ENCODE results near the gene UBE2E1. TPM values are rescaled to one million over a fixed set of nuclear protein-coding genes. Genes with fewer than 3 reads are reported as not detected.
A peak's percentile ranks its signal among the peaks of the same experiment; 100 is the strongest.

The UBE2E1 gene
- total and polyA plus RNA-seq, 2 donors (not counting 1 experiment from before 2014, with no cell fraction given), result 129 to 174 TPM

DNA sequence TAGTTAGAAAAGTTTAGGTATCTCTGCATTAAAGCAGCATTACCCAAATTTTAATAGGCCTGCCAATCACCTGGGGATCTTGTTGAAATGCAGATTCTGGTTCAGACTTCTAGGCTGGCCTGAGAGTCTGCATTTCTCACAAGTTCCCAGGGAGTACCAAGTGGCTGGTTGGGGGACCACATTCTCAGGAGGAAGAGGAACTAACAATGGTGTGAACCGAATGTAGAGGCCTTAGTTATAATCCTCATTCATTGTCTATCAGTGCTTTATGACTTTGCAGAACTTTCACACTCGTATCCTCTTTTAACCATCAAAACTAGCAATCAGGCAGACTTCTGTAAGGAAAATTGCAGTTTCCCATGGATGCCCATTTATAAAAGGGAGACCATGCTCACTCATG, 38.2 kb upstream of the UBE2E1 start:
- H3K27me3 ChIP-seq (ENCODE audit: control insufficient read depth, insufficient read depth, low read length), result no peaks in the 10 kb centered on the region
- no peak overlapping the region for H3K4me3 ChIP-seq (replicated peaks in 1 of 4; ENCODE audit: control extremely low read depth in 1 of 4, insufficient read depth in 1 of 4, low read depth in 3 of 4, low read length in 4 of 4)
- peaks cover under 1% of the 10 kb centered on the region for H3K4me1 ChIP-seq (ENCODE audit: control insufficient read depth, extremely low read depth, insufficient read depth, low read length)
- no peak for TF ChIP-seq EZH2 (IDR thresholded peaks at IDR 0.05; ENCODE audit: low read length, missing control alignments)
- no peak for TF ChIP-seq CTCF (conservative IDR thresholded peaks at IDR 0.05 in 1 of 2, IDR thresholded peaks at IDR 0.05 in 1 of 2; ENCODE audit: low read depth in 1 of 2, low read length in 2 of 2)
- no peak for DNase-seq (ENCODE audit: low read depth in 2 of 2)
- no peak overlapping the region for H3K27ac ChIP-seq (ENCODE audit: insufficient read depth, low read length)
- no peaks in the 10 kb centered on the region for H4K20me1 ChIP-seq (ENCODE audit: control insufficient read depth, extremely low read depth, insufficient read depth, low read length)
- no peak overlapping the region for H2AFZ ChIP-seq (ENCODE audit: low read length)
- no peak overlapping the region for H3K9ac ChIP-seq (ENCODE audit: insufficient read depth, low read length)
- no peaks in the 10 kb centered on the region for H3K9me3 ChIP-seq (ENCODE audit: control insufficient read depth, insufficient read depth, low read depth, low read length)
- no peak overlapping the region for H3K4me2 ChIP-seq (ENCODE audit: extremely low read depth, insufficient read depth, low read length)
- no peaks in the 10 kb centered on the region for H3K79me2 ChIP-seq (ENCODE audit: control insufficient read depth, insufficient read depth, low read length)
- H3K36me3 ChIP-seq (ENCODE audit: control insufficient read depth, insufficient read depth, low read length), result no peaks in the 10 kb centered on the region

- H2AFZ ChIP-seq (ENCODE audit: low read length), result no peak overlapping the region
- peaks cover 11% of the 10 kb centered on the region for H3K4me1 ChIP-seq (ENCODE audit: control insufficient read depth, extremely low read depth, insufficient read depth, low read length)
- no peaks in the 10 kb centered on the region for H4K20me1 ChIP-seq (ENCODE audit: control insufficient read depth, extremely low read depth, insufficient read depth, low read length)
- H3K9me3 ChIP-seq (ENCODE audit: control insufficient read depth, insufficient read depth, low read depth, low read length), result no peaks in the 10 kb centered on the region
- no peaks in the 10 kb centered on the region for H3K27me3 ChIP-seq (ENCODE audit: control insufficient read depth, insufficient read depth, low read length)
- H3K9ac ChIP-seq (ENCODE audit: insufficient read depth, low read length), result no peak overlapping the region
- no peaks in the 10 kb centered on the region for H3K79me2 ChIP-seq (ENCODE audit: control insufficient read depth, insufficient read depth, low read length)
- no peak overlapping the region for H3K27ac ChIP-seq (ENCODE audit: insufficient read depth, low read length)
- TF ChIP-seq CTCF (conservative IDR thresholded peaks at IDR 0.05 in 1 of 2, IDR thresholded peaks at IDR 0.05 in 1 of 2; ENCODE audit: low read depth in 1 of 2, low read length in 2 of 2) (no peak), EZH2 (IDR thresholded peaks at IDR 0.05; ENCODE audit: low read length, missing control alignments) (no peak)
- no peaks in the 10 kb centered on the region for H3K36me3 ChIP-seq (ENCODE audit: control insufficient read depth, insufficient read depth, low read length)
- H3K4me3 ChIP-seq (replicated peaks in 1 of 4; ENCODE audit: control extremely low read depth in 1 of 4, insufficient read depth in 1 of 4, low read depth in 3 of 4, low read length in 4 of 4), result no peak overlapping the region
- no peak overlapping the region for H3K4me2 ChIP-seq (ENCODE audit: extremely low read depth, insufficient read depth, low read length)
- no peak for DNase-seq (ENCODE audit: low read depth in 2 of 2)
Measured at GRCh38 chr3:23775254-23775909, 30.4 kb upstream of the UBE2E1 start.

DNA sequence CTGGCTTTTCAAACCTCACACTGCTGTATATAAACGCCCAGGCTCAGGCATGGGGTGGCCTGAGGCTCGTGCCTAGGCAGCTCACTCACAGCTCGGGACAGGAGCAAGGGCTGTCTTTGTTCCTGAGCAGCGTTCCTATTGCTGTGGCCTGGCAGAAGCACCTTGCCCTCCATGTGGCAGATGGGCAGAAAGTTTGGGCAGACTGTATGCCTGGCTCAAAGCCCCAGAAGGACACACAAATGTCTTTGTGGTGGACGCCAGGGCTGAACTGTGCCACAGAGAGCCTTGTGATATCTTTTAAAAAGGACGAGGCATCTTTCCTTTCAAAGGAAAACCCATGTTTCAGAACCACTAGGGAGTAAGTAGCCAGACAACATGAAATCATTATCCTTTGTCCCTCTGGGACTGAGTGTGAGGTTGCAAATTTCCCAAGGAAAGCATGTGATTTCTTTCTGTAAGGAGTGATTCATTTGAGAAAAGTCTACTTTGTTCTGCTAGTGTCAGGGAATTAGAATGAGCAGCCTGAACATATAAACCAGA, 29.3 kb upstream of the UBE2E1 start:
- Histone ChIP-seq H3K4me3 (replicated peaks in 1 of 4; ENCODE audit: control extremely low read depth in 1 of 4, insufficient read depth in 1 of 4, low read depth in 3 of 4, low read length in 4 of 4) (no peak overlapping the region), H3K36me3 (ENCODE audit: control insufficient read depth, insufficient read depth, low read length) (no peaks in the 10 kb centered on the region), H3K9ac (ENCODE audit: insufficient read depth, low read length) (no peak overlapping the region), H3K79me2 (ENCODE audit: control insufficient read depth, insufficient read depth, low read length) (no peaks in the 10 kb centered on the region), H3K27ac (ENCODE audit: insufficient read depth, low read length) (peak overlapping the region; percentile 44), H3K27me3 (ENCODE audit: control insufficient read depth, insufficient read depth, low read length) (no peaks in the 10 kb centered on the region), H3K4me2 (ENCODE audit: extremely low read depth, insufficient read depth, low read length) (no peak overlapping the region), H3K9me3 (ENCODE audit: control insufficient read depth, insufficient read depth, low read depth, low read length) (no peaks in the 10 kb centered on the region), H3K4me1 (ENCODE audit: control insufficient read depth, extremely low read depth, insufficient read depth, low read length) (peaks cover 11% of the 10 kb centered on the region), H2AFZ (ENCODE audit: low read length) (peak overlapping the region; percentile 29), H4K20me1 (ENCODE audit: control insufficient read depth, extremely low read depth, insufficient read depth, low read length) (no peaks in the 10 kb centered on the region)
- TF ChIP-seq EZH2 (IDR thresholded peaks at IDR 0.05; ENCODE audit: low read length, missing control alignments) (no peak), CTCF (conservative IDR thresholded peaks at IDR 0.05 in 1 of 2, IDR thresholded peaks at IDR 0.05 in 1 of 2; ENCODE audit: low read depth in 1 of 2, low read length in 2 of 2) (no peak)
- DNase-seq (ENCODE audit: low read depth in 2 of 2), result peak; percentile 74 to 92

Data from fibroblast of lung (primary cell).